Measurements from ENCODE around the gene STING1. TPM values are rescaled to one million over a fixed set of nuclear protein-coding genes. Genes with fewer than 3 reads are reported as not detected.

Gene STING1
- total and polyA plus RNA-seq, 8 donors: 6.1 to 23.7 (median 11.6) TPM

DNA sequence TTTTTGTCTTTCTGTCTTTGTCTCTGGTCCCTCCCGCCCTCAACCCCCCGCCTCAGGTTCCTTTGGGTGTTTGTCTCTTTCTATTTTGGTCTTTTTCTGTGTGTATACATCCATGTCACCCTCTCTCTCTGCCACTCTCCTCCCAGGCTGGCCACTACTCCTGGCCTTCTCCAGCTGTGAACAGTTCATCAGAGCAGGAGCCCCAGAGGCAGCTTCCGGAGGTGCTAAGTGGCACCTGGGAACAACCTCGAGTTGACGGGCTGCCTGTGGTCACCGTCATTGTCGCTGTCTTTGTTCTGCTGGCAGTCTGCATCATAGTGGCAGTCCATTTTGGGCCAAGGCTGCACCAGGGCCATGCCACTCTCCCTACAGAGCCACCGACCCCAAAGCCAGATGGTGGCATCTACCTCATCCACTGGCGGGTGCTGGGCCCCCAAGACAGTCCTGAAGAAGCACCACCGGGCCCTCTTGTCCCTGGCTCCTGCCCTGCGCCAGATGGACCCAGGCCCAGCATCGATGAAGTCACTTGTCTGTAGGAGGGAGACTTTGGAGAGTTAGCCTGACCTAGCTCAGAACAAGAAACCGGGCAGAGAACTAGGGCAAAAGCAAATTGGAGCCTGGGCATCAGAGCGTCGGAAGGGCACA, 10.1 kb downstream of the STING1 start:
- no peak overlapping the region for H3K4me3 ChIP-seq
- intact Hi-C loops (cut with DNase I; ENCODE audit: low total_unique reads): no loop called here
- H3K27ac ChIP-seq: peak overlapping the region in 4 of 5 donors; percentile 19 to 62 (median 44)
- peaks cover 0 to 47% (median 19%) of the 10 kb centered on the region in 4 donors for H3K4me1 ChIP-seq
- no peaks in the 10 kb centered on the region for H3K9me3 ChIP-seq
- no peak for DNase-seq
- TF ChIP-seq EP300 (IDR thresholded peaks at IDR 0.05) (no peak), POLR2AphosphoS5 (IDR thresholded peaks at IDR 0.05) (no peak), POLR2A (IDR thresholded peaks at IDR 0.05) (no peak)
- TF ChIP-seq, protein P1, sequence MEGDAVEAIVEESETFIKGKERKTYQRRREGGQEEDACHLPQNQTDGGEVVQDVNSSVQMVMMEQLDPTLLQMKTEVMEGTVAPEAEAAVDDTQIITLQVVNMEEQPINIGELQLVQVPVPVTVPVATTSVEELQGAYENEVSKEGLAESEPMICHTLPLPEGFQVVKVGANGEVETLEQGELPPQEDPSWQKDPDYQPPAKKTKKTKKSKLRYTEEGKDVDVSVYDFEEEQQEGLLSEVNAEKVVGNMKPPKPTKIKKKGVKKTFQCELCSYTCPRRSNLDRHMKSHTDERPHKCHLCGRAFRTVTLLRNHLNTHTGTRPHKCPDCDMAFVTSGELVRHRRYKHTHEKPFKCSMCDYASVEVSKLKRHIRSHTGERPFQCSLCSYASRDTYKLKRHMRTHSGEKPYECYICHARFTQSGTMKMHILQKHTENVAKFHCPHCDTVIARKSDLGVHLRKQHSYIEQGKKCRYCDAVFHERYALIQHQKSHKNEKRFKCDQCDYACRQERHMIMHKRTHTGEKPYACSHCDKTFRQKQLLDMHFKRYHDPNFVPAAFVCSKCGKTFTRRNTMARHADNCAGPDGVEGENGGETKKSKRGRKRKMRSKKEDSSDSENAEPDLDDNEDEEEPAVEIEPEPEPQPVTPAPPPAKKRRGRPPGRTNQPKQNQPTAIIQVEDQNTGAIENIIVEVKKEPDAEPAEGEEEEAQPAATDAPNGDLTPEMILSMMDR (IDR thresholded peaks at IDR 0.05): no peak
- H3K36me3 ChIP-seq: peaks cover 0 to 27% (median 21%) of the 10 kb centered on the region in 4 donors
- 83 to 92% (median 86%) methylated on average over 12 to 15 of the region's 15 CpGs for WGBS, 5 donors
- H3K27me3 ChIP-seq: no peaks in the 10 kb centered on the region

DNA sequence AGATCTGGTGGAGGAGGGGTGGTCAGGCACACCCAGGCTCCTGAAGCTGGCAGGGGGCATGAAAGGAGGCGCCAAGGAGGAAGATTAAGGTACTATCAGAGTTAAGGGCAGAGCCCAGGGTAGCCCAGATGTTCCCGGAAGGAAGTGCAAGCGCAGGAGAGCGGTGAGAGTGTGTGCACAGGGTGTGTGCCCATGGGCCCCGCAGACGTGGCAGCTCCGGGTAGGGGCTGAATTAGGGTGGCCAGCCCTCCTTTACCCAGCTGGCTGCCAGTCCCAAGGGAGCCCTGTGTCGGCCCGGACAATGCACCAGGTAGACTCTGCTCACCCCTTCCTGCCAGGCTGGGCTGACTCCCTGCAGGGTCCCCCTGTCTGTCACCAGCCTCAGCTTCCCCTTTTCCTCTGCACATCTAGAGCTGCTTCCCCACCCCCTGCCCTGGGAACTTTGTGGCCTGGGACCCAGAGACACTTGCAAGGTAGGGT, 11.7 kb downstream of the STING1 start, which contains the start of gene SMIM33:
Gene SMIM33 (plus strand): TSS at position 184 of the 480 bp plus-strand sequence. CDS start 118 bp downstream, at position 302.
- intact Hi-C loops (cut with DNase I; ENCODE audit: low total_unique reads): no loop called here
- peak; percentile 30 to 36 for DNase-seq
- Histone ChIP-seq H3K9me3 (no peaks in the 10 kb centered on the region), H3K36me3 (peaks cover 0 to 11% (median 6%) of the 10 kb centered on the region in 4 donors), H3K4me1 (peaks cover 0 to 41% (median 17%) of the 10 kb centered on the region in 4 donors), H3K4me3 (no peak within 1 kb of the TSS), H3K27ac (peak within 1 kb of the TSS in 3 of 5 donors; percentile 0 to 41 (median 41)), H3K27me3 (no peaks in the 10 kb centered on the region)
- TF ChIP-seq POLR2AphosphoS5 (IDR thresholded peaks at IDR 0.05): no peak
- WGBS, 5 donors: 20 to 38% (median 30%) methylated on average over 4 to 9 of the region's 9 CpGs

DNA sequence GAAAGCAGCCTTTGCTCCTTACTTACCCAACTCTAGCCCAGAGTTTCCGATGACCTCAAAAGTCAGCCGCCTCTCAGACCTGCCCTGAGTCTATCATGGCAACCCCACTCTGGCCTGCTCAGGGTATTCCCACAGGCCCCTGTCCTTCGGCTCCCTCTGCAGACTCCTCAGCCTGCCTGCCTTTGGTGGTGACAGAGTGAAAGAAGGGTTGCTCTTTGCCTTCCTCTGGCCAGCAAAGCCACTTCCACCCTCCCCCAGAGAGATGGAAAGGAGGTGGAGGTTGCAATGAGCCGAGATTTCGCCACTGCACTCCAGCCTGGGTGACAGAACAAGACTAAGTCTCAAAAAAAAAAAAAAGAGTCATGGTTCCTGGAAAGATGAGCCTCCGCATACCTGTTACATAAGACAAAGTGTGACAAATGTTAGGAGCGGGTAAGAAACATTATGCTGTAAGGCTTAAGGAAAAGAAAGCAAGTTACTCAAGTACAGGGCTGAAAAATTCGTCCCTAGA, 14.1 kb downstream of the STING1 start:
- no peak for DNase-seq
- no peak for TF ChIP-seq POLR2AphosphoS5 (IDR thresholded peaks at IDR 0.05)
- TF ChIP-seq POLR2A (IDR thresholded peaks at IDR 0.05): no peak
- TF ChIP-seq, protein P1 (IDR thresholded peaks at IDR 0.05): no peak
- no peak for TF ChIP-seq EP300 (IDR thresholded peaks at IDR 0.05)
- Histone ChIP-seq H3K9me3 (no peaks in the 10 kb centered on the region), H3K27ac (no peak overlapping the region), H3K4me3 (no peak overlapping the region), H3K36me3 (no peaks in the 10 kb centered on the region), H3K27me3 (no peaks in the 10 kb centered on the region), H3K4me1 (peaks cover 0 to 17% (median 7%) of the 10 kb centered on the region in 4 donors)
- intact Hi-C loops (cut with DNase I; ENCODE audit: low total_unique reads): no loop called here
- WGBS, 5 donors: 74 to 91% (median 77%) methylated on average over 8 of the region's 8 CpGs

DNA sequence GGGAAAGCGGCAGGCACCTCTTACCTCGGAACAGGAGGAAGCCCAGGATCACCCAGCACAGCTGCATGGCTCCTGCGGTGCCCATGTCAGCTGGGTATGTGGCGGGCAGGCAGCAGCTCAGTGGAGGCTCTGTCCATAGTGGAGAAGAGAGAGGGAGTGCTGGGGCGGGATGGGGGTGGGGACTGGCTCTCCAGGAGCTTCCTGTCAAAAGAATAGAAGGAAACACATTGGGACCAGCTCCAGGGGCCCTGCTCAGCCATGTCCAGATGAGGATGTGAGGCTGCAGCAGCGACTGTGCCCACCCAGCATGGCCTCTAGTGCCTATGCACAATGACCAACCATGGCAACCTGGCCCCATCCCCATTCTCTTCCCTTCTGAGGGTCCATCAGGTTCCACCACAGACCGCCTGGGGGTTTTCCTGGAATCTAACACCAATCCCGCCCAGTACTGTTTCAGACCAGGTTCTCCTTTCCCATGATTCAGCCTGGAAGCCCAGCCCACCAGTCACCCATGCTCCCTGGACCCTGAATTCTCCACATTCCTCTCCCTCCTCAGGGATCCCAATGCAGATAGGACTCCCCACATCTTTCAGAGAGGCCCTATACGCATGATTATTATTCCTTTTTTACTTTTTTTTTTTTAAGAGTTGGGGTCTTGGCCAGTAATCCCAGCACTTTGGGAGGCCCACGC, 19.8 kb downstream of the STING1 start, which contains the start of gene ECSCR:
Gene ECSCR (minus strand): TSS at position 158 of the 691 bp plus-strand sequence. CDS start 73 bp downstream, at position 85.
- Histone ChIP-seq H3K27ac (peak within 1 kb of the TSS; percentile 39 to 79 (median 62)), H3K36me3 (no peaks in the 10 kb centered on the region), H3K4me3 (peak within 1 kb of the TSS in 3 of 4 donors; percentile 1 to 15 (median 5)), H3K9me3 (no peaks in the 10 kb centered on the region), H3K27me3 (no peaks in the 10 kb centered on the region), H3K4me1 (peaks cover 10 to 23% (median 15%) of the 10 kb centered on the region in 4 donors)
- peak in 1 of 2 donors; percentile 60 for DNase-seq
- 84 to 89% (median 87%) methylated on average over 10 of the region's 10 CpGs for WGBS, 5 donors
- intact Hi-C loops (cut with DNase I; ENCODE audit: low total_unique reads): no loop called here
- no peak for TF ChIP-seq EP300 (IDR thresholded peaks at IDR 0.05)
- TF ChIP-seq, protein P1 (IDR thresholded peaks at IDR 0.05): no peak
- no peak for TF ChIP-seq POLR2A (IDR thresholded peaks at IDR 0.05)
